SK-N-SH treated with all-trans-retinoic acid at 6 μM for 48 hours (cell line): ENCODE data around the gene TEC.

Experiments used
- ATAC-seq: fragments of 200-7000 bp; cut with Tn5 transposase; 3 replicates; pipeline ENCODE4 v1.9.1; 2020; ENCODE audit warnings: mild to moderate bottlenecking, moderate library complexity
- ARNTL ChIP-seq: fragments of 450-650 bp; formaldehyde crosslinking; IDR thresholded peaks from 2 replicates; pipeline ENCODE4 v1.5.0; 2020; ENCODE audit warnings: low read depth, mild to moderate bottlenecking, moderate library complexity, borderline replicate concordance
- BACH2 ChIP-seq: fragments of 250-450 bp; sonication (Bioruptor Pico); IDR thresholded peaks from 2 replicates; pipeline ENCODE4 v1.9.0; 2021; ENCODE audit warnings: mild to moderate bottlenecking, borderline replicate concordance
- CSDC2 ChIP-seq: fragments of 250-450 bp; sonication (Bioruptor Pico); IDR thresholded peaks from 2 replicates; pipeline ENCODE4 v1.5.0; 2020; ENCODE audit warnings: mild to moderate bottlenecking, moderate library complexity
- ESRRG ChIP-seq: fragments of 250-450 bp; sonication (Bioruptor Pico); IDR thresholded peaks from 2 replicates; pipeline ENCODE4 v1.6.1; 2021; ENCODE audit warnings: mild to moderate bottlenecking
- GLIS3 ChIP-seq: fragments of 250-450 bp; sonication (Bioruptor Pico); IDR thresholded peaks from 2 replicates; pipeline ENCODE4 v1.5.0; 2020; ENCODE audit warnings: mild to moderate bottlenecking, moderate library complexity
- ISL1 ChIP-seq: fragments of 250-450 bp; sonication (Bioruptor Pico); IDR thresholded peaks from 2 replicates; pipeline ENCODE4 v2.1.2; 2022; ENCODE audit warnings: mild to moderate bottlenecking, moderate library complexity
- OSR1 ChIP-seq: fragments of 250-450 bp; sonication (Bioruptor Pico); IDR thresholded peaks from 2 replicates; pipeline ENCODE4 v1.8.0; 2022; ENCODE audit warnings: moderate library complexity, mild to moderate bottlenecking, inconsistent platforms
- PPARA ChIP-seq: fragments of 250-450 bp; sonication (Bioruptor Pico); IDR thresholded peaks from 2 replicates; pipeline ENCODE4 v1.5.0; 2020; ENCODE audit warnings: mild to moderate bottlenecking, borderline replicate concordance
- RARB ChIP-seq: fragments of 250-450 bp; sonication (Bioruptor Pico); IDR thresholded peaks from 2 replicates; pipeline ENCODE4 v1.8.0; 2021; ENCODE audit warnings: mild to moderate bottlenecking, moderate library complexity
- SNAI2 ChIP-seq: fragments of 250-450 bp; sonication (Bioruptor Pico); IDR thresholded peaks from 2 replicates; pipeline ENCODE4 v1.5.0; 2020; ENCODE audit warnings: mild to moderate bottlenecking, moderate library complexity
- TCF4 ChIP-seq: fragments of 250-450 bp; sonication (Bioruptor Pico); IDR thresholded peaks from 2 replicates; pipeline ENCODE4 v1.8.0; 2021; ENCODE audit warnings: mild to moderate bottlenecking, moderate library complexity, borderline replicate concordance
- TOX ChIP-seq: fragments of 250-450 bp; sonication (Bioruptor Pico); IDR thresholded peaks from 2 replicates; pipeline ENCODE4 v1.8.0; 2021; ENCODE audit warnings: mild to moderate bottlenecking, moderate library complexity, borderline replicate concordance
- ZFP3 ChIP-seq: fragments of 250-450 bp; sonication (Bioruptor Pico); IDR thresholded peaks from 2 replicates; pipeline ENCODE4 v1.5.0; 2020; ENCODE audit warnings: mild to moderate bottlenecking, moderate library complexity
- ZFP30 ChIP-seq: fragments of 450-650 bp; formaldehyde crosslinking; IDR thresholded peaks from 2 replicates; pipeline ENCODE4 v1.5.0; 2022; ENCODE audit warnings: mild to moderate bottlenecking, moderate library complexity
- ZNF565 ChIP-seq: fragments of 450-650 bp; formaldehyde crosslinking; conservative IDR thresholded peaks from 2 replicates; pipeline ENCODE4 v1.5.0; 2020; ENCODE audit warnings: low read depth, mild to moderate bottlenecking, moderate library complexity
- TF ChIP-seq, protein P1 (sequence below): fragments of 250-450 bp; sonication (Bioruptor Pico); IDR thresholded peaks from 2 replicates; pipeline ENCODE4 v1.8.0; 2020; ENCODE audit warnings: mild to moderate bottlenecking, moderate library complexity, borderline replicate concordance
- TF ChIP-seq, protein P2 (sequence below): fragments of 250-450 bp; sonication (Bioruptor Pico); IDR thresholded peaks from 2 replicates; pipeline ENCODE4 v1.5.1; 2021; ENCODE audit warnings: mild to moderate bottlenecking, moderate library complexity
- TF ChIP-seq, protein P3 (sequence below): fragments of 250-450 bp; sonication (Bioruptor Pico); IDR thresholded peaks from 2 replicates; pipeline ENCODE4 v1.8.0; 2021; ENCODE audit warnings: low read depth, mild to moderate bottlenecking, moderate library complexity, borderline replicate concordance
- TF ChIP-seq, protein P4 (sequence below): fragments of 250-450 bp; sonication (Bioruptor Pico); IDR thresholded peaks from 2 replicates; pipeline ENCODE4 v1.5.0; 2020; ENCODE audit warnings: mild to moderate bottlenecking, moderate library complexity

The TEC gene

DNA sequence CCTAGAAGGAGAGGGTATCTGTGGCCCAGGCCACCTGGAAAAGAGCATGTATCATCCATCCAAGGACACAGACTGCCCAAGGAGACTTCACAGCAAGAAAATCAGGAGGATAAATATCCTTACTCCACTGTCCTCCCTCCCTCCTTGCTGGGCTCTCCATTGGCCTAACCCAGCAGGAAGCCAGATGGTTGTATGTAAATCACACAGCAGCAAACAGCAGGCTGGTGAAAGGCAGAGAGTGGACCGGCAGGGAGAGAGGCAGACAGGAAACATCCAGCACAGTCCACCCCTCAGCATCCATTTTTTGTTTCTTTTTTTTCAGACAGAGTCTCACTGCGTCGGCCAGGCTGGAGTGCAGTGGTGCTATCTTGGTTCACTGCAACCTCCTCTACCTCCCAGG is 153.1 kb downstream of the TEC start:
- no peak for TF ChIP-seq TCF4 (CRISPR knock-in tag)
- ATAC-seq: no peak

DNA sequence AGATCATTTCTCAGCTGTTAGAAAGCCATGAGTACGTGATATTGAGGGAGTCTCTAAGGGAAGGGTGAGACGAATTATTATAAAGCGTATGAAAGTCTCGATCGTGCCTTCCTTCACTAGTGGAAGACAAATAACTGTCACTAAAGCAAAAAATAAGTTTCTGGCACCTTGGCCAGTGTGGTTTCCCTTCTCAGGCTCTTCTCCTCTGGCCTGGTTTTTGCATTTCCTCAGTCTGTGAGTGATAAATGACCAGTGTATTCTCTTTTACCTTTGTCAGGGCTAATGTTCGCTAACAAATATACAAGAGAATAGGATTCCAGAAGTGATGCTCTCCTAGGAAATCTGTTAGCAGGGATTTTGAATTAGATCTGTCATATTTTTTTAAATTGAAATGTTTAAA is 155.2 kb downstream of the TEC start:
- ATAC-seq: no peak

DNA sequence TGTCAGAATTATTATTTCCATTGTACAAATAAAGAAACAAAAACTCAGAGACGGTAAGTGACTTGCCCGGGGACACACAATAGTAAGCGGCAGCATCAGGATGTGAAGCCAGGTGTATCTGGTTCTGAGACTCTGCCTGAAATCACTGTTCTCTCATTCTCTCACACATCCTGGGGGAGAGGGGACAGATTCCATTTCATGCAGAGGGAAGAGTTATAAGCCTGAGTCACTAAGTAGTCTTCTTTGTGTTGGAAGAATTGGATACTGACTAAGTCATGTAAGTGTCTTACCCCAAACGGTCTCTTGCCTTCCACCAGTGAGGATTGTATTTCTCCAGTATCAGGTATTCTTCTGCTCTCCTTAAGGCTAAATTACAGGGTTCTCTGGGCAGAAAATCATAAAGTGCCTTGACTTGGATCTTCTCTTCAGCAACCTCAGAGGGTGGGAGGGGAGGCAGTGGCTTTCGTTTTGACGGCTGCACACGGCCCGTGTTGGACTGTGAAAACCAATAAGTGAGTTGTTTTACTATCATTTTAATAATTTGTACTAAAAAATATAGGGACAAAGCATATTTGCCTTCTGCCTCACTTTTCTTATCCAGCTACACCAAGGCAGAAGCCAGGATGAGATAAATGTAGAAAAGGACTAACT is 157.5 kb downstream of the TEC start:
- TF ChIP-seq, protein P1, sequence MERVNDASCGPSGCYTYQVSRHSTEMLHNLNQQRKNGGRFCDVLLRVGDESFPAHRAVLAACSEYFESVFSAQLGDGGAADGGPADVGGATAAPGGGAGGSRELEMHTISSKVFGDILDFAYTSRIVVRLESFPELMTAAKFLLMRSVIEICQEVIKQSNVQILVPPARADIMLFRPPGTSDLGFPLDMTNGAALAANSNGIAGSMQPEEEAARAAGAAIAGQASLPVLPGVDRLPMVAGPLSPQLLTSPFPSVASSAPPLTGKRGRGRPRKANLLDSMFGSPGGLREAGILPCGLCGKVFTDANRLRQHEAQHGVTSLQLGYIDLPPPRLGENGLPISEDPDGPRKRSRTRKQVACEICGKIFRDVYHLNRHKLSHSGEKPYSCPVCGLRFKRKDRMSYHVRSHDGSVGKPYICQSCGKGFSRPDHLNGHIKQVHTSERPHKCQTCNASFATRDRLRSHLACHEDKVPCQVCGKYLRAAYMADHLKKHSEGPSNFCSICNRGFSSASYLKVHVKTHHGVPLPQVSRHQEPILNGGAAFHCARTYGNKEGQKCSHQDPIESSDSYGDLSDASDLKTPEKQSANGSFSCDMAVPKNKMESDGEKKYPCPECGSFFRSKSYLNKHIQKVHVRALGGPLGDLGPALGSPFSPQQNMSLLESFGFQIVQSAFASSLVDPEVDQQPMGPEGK (CRISPR knock-in tag): no peak
- no peak for TF ChIP-seq ZFP30
- no peak for TF ChIP-seq ZFP3
- no peak for TF ChIP-seq CSDC2 (CRISPR knock-in tag)
- TF ChIP-seq RARB (CRISPR knock-in tag): no peak
- no peak for TF ChIP-seq OSR1 (CRISPR knock-in tag)
- no peak for TF ChIP-seq PPARA
- TF ChIP-seq ZNF565: no peak
- peak; percentile 70 for ATAC-seq

More for the DNA sequence above, 155.2 kb downstream of the TEC start:
- TF ChIP-seq CSDC2 (CRISPR knock-in tag) (no peak), TCF4 (CRISPR knock-in tag) (no peak), RARB (CRISPR knock-in tag) (no peak), BACH2 (CRISPR knock-in tag) (no peak), TOX (CRISPR knock-in tag) (no peak), GLIS3 (CRISPR knock-in tag) (no peak), ISL1 (CRISPR knock-in tag) (no peak), SNAI2 (CRISPR knock-in tag) (no peak), ARNTL (no peak), ZFP3 (no peak)
- TF ChIP-seq, protein P1 (CRISPR knock-in tag): no peak
- TF ChIP-seq, protein P2, sequence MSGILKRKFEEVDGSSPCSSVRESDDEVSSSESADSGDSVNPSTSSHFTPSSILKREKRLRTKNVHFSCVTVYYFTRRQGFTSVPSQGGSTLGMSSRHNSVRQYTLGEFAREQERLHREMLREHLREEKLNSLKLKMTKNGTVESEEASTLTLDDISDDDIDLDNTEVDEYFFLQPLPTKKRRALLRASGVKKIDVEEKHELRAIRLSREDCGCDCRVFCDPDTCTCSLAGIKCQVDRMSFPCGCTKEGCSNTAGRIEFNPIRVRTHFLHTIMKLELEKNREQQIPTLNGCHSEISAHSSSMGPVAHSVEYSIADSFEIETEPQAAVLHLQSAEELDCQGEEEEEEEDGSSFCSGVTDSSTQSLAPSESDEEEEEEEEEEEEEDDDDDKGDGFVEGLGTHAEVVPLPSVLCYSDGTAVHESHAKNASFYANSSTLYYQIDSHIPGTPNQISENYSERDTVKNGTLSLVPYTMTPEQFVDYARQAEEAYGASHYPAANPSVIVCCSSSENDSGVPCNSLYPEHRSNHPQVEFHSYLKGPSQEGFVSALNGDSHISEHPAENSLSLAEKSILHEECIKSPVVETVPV (CRISPR knock-in tag): no peak
- TF ChIP-seq, protein P3, sequence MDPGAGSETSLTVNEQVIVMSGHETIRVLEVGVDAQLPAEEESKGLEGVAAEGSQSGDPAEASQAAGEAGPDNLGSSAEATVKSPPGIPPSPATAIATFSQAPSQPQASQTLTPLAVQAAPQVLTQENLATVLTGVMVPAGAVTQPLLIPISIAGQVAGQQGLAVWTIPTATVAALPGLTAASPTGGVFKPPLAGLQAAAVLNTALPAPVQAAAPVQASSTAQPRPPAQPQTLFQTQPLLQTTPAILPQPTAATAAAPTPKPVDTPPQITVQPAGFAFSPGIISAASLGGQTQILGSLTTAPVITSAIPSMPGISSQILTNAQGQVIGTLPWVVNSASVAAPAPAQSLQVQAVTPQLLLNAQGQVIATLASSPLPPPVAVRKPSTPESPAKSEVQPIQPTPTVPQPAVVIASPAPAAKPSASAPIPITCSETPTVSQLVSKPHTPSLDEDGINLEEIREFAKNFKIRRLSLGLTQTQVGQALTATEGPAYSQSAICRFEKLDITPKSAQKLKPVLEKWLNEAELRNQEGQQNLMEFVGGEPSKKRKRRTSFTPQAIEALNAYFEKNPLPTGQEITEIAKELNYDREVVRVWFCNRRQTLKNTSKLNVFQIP (CRISPR knock-in tag): no peak

DNA sequence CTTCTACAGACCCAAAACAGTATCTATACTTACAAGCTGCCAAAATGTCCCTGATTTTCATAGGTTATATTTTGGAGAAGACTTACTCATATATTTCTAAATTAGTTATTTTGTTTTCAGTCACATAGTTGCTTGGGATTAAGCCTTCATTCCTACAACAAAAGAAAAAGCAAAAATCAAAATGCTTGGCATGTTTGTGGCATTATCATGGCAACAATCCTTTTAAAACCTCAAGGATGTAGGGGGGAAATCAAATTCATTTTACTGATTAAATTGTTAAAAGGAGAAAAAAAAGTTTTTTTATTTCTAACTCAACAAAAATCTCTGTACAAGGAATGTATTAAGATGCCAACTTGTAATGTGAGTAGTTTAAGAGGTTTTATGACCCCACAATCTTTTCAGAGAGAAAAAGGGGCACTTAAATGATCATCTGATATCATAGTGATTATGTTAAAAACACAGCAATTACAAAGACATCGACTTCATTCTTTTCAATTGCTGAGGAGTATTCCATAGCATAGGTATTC is 159.1 kb downstream of the TEC start:
- TF ChIP-seq OSR1 (CRISPR knock-in tag) (no peak), ZNF565 (no peak), ISL1 (CRISPR knock-in tag) (peak; percentile 93), ESRRG (no peak), TOX (CRISPR knock-in tag) (no peak), SNAI2 (CRISPR knock-in tag) (no peak)
- peak; percentile 53 for ATAC-seq

DNA sequence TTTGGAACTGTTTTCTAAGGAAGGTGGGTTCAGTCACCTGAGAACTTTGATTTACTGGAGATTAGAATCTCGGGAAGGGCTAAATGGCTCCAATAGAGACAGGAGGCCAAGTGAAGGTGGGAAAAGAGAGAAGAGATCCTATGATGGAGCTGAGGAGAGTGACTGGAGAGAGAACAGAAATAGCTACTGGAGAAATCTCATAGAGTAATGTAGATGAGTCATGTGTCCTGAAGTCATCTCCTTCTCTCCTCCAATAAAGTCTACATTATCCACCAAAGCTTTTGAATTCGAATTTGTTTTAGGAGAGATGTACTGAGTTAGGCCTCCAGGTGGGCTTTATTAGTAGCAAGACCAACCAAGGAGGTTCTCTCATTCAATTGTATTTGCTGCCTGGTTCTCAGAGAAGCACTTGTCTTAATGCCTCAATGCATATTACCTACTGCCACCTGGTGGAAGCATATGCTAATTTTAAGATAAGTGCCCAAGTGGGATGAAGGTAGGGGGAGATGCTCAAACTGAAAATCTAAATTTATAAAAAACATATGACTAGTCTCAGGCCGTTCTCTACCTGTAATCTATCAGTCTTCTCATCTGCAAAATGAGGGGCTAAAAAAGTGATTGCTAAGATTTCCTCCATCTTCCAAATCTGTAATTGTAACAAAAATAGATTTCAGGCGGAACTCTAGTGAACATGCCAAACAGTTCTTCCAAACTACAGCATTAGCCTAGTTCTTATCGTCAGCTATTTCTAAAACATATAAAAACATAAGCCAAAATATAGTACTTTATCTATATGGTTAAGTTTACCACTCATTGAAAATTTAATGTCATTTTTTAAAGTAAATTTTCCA is 160.0 kb downstream of the TEC start:
- ATAC-seq: peak; percentile 80
- no peak for TF ChIP-seq GLIS3 (CRISPR knock-in tag)
- TF ChIP-seq SNAI2 (CRISPR knock-in tag): no peak
- TF ChIP-seq, protein P3 (CRISPR knock-in tag): no peak
- TF ChIP-seq, protein P4, sequence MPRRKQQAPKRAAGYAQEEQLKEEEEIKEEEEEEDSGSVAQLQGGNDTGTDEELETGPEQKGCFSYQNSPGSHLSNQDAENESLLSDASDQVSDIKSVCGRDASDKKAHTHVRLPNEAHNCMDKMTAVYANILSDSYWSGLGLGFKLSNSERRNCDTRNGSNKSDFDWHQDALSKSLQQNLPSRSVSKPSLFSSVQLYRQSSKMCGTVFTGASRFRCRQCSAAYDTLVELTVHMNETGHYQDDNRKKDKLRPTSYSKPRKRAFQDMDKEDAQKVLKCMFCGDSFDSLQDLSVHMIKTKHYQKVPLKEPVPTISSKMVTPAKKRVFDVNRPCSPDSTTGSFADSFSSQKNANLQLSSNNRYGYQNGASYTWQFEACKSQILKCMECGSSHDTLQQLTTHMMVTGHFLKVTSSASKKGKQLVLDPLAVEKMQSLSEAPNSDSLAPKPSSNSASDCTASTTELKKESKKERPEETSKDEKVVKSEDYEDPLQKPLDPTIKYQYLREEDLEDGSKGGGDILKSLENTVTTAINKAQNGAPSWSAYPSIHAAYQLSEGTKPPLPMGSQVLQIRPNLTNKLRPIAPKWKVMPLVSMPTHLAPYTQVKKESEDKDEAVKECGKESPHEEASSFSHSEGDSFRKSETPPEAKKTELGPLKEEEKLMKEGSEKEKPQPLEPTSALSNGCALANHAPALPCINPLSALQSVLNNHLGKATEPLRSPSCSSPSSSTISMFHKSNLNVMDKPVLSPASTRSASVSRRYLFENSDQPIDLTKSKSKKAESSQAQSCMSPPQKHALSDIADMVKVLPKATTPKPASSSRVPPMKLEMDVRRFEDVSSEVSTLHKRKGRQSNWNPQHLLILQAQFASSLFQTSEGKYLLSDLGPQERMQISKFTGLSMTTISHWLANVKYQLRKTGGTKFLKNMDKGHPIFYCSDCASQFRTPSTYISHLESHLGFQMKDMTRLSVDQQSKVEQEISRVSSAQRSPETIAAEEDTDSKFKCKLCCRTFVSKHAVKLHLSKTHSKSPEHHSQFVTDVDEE (CRISPR knock-in tag): no peak
- no peak for TF ChIP-seq BACH2 (CRISPR knock-in tag)
